Retinal pigment epithelial cell (primary cell): ENCODE results near the gene INA.
"Not testable (repeated sequence)": the region's sequence is repeated elsewhere in the genome, so short reads cannot be mapped to it uniquely, and the experiment has no call there.

Source experiments
- DNase-seq: peaks from one replicate; pipeline ENCODE4 v3.0.0-alpha.2; 2010; ENCODE audit warnings: low read depth
- H3K4me3 ChIP-seq: 2 replicates; pipeline ENCODE4 v1.5.1; 2011; ENCODE audit warnings: mild to moderate bottlenecking, low read length, control low read depth, moderate library complexity
- TF ChIP-seq, protein P1 (sequence below): conservative IDR thresholded peaks from 2 replicates; pipeline ENCODE4 v1.5.1; 2011; ENCODE audit warnings: low read depth, low read length, control low read depth, inconsistent platforms

INA gene

DNA sequence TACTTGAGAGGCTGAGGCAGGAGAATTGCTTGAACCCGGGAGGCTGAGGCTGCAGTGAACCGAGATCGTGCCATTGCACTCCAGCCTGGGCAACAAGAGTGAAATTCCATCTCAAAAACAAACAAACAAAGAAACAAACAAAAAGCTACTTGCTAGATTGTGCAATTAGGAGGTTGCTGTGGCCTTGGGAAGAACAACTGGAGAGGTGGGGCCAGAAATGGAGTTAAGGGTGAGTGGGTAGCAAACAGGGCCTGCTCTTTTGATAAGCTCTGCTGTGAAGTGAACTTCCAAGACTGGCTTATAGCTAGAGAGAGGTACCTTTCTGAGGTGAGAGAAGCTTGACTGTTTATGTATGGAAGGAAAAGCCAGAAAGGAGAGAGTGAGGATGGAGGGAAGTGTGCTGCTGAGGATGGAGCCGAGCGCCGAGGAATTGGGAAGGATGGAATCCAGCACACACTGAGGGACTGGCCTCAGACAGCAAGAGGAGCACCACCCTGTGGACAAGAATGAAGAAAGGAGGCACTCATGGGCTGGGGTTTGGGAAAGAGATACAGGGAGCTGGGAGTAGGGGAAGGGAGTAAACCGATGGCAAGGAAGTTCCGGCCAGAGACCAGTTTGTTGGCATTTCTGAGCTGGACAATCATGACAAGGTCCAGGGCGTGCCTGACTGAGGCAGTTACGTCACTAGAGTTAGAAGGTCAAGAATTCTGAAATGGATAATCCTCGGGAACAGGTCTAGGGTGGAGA lies 38.3 kb upstream of the INA start:
- DNase-seq = peak; percentile 63
- TF ChIP-seq, protein P1, sequence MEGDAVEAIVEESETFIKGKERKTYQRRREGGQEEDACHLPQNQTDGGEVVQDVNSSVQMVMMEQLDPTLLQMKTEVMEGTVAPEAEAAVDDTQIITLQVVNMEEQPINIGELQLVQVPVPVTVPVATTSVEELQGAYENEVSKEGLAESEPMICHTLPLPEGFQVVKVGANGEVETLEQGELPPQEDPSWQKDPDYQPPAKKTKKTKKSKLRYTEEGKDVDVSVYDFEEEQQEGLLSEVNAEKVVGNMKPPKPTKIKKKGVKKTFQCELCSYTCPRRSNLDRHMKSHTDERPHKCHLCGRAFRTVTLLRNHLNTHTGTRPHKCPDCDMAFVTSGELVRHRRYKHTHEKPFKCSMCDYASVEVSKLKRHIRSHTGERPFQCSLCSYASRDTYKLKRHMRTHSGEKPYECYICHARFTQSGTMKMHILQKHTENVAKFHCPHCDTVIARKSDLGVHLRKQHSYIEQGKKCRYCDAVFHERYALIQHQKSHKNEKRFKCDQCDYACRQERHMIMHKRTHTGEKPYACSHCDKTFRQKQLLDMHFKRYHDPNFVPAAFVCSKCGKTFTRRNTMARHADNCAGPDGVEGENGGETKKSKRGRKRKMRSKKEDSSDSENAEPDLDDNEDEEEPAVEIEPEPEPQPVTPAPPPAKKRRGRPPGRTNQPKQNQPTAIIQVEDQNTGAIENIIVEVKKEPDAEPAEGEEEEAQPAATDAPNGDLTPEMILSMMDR = peak; percentile 51
- no peak overlapping the region for H3K4me3 ChIP-seq

DNA sequence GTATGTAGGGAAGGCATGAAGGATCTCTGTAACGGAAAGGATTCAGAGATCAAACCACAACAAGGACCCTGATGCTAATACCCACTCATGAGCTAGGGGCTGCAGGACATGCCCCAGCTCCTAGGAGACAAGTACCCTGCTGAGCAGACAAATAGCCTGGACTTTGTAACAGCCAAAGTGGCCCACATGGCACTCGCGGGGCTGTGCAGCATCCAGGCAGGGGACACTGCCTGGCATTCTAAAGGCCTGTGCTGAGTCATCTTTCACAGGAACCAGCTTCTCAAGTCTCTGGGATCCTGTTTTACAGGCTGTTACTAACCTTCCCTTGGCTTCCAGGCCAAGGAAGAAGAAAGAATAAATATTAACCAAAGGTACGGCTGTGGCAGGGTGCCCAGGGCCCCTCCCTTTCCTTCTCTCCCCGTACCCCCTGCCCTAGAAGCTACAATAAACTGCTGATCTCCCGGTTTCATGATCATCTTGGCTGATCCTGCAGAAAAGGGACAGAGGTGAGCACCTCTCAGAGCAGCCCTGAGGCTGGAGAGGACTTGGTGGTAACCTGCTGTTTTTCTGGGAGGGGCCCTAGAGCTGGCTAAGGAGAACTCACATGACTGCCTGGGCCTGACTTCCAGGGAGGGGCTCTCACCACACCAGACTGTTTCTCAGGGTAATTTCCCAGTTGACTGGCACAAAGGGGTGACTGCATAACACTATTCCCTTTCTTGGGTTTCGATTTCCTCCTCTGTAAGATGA lies 35.5 kb upstream of the INA start:
- peak; percentile 37 for DNase-seq
- TF ChIP-seq, protein P1 = no peak
- no peak overlapping the region for H3K4me3 ChIP-seq

DNA sequence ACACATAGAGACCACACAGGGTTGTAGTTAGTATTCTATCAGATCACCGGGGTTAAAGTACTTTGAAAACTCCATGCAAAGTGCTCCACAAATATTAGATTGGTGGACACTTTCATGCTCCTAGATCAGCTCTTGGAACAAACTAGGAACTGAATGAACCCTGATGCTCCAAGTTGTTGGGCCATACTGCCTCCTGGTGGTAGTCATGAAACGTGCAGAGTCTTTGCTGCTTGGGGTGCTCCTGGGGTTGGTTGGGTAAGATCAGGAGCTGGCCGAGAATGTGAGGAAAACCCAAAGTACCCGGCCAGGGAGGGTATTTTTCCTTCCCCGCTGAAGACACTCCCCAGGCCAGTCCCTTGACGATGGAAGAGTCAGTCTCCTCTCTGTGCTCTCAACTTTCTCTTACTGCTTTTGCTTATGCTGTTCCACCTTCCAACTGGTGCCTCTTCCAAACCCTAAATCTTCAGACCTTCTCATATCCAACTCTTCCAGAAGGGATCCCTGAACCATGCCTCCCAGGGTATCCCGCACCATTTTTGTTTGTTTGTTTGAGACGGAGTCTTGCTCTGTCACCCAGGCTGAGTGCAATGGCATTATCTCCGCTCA lies 32.2 kb upstream of the INA start:
- TF ChIP-seq, protein P1 = peak; percentile 94
- no peak for DNase-seq
- H3K4me3 ChIP-seq = no peak overlapping the region

DNA sequence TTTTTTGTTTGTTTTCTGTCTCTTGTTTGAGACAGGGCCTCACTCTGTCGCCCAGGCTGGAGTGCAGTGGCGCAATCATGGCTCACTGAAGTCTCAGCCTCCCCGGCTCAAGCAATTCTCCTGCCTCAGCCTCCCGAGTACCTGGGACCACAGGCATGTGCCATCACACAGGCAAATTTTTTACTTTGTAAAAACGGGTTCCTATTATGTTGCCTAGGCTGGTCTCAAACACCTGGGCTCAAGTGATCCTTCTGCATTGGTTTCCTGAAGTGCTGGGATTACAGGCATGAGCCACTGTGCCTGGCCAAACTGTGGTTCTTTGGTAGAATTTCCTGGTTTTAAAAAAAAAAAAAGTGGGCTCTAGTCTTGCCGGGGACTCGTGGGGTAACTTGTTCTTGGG lies 31.4 kb upstream of the INA start, which contains the start of gene RPEL1:
TSS of gene RPEL1 (plus strand) at position 301 of the 400 bp plus-strand sequence. CDS start 110 bp downstream, outside the sequence.
- H3K4me3 ChIP-seq, DNase-seq: not testable (repeated sequence)

DNA sequence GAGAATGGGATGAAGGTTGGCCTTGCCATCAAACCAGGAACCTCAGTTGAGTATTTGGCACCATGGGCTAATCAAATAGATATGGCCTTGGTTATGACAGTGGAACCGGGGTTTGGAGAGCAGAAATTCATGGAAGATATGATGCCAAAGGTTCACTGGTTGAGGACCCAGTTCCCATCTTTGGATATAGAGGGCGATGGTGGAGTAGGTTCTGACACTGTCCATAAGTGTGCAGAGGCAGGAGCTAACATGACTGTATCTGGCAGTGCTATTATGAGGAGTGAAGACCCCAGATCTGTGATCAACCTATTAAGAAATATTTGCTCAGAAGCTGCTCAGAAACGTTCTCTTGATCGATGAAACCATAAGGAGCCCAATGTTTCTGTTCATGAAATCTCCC lies 30.6 kb upstream of the INA start:
- TF ChIP-seq, protein P1 = no peak

DNA sequence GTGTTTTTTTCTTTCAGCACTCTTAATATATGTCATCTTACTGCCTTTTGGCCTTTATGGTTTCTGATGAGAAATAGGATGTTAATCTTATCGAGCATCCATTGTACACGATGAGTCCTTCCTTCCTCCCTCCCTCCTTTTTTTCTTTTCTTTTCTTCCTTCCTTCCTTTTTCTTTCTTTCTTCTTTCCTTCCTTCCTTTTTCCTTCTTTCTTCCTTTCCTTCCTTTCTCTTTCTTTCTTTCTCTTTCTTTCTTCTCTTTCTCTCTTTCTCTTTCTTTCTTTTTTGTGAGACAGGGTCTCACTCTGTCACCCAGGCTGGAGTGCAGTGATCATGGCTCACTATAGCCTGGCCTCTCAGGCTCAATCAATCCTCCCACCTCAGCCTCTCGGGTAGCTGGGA lies 22.8 kb upstream of the INA start:
- no peak for DNase-seq
- H3K4me3 ChIP-seq = no peak overlapping the region
- TF ChIP-seq, protein P1 = no peak

More for the DNA sequence above, 30.6 kb upstream of the INA start:
- H3K4me3 ChIP-seq = no peak overlapping the region
- no peak for DNase-seq

DNA sequence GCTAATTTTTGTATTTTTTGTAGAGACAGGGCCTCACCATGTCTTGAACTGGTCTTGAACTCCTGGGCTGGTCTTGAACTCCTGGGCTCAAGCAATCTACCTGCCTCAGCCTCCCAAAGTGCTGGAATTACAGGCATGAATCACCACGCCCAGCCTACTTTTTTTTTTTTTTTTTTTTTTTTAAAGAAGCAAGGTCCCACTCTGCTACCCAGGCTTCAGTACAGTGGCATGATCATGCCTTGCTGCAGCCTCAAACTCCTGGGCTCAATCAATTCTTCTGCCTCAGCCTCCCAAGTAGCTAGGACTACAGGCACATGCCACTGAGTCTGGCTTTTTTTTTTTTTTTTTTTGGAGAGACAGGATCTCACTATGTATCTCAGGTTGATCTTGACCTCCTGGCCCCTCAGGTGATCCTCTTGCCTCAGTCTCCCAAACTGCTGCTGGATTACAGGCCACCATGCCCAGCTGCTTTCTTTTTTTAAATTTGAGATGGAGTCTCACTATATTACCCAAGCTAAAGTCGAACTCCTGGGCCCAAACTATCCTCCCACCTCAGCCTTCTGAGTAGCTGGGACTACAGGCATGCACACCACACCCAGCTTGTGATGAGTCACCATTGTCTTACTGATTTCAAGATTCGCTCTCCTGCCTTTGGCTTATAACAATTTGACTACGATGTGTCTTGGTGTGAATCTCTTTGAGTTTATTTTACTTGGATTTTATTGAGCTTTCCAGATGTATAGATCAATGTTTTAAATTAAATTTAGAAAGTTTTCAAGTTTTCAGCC lies 22.2 kb upstream of the INA start:
- no peak overlapping the region for H3K4me3 ChIP-seq
- TF ChIP-seq, protein P1 = no peak
- no peak for DNase-seq
